ENCODE measurements around the gene HOXD9. TPM values are rescaled to one million over a fixed set of nuclear protein-coding genes. Genes with fewer than 3 reads are reported as not detected.

Gene HOXD9
- total RNA-seq, 1 experiment from 2014 or later, result not detected

DNA sequence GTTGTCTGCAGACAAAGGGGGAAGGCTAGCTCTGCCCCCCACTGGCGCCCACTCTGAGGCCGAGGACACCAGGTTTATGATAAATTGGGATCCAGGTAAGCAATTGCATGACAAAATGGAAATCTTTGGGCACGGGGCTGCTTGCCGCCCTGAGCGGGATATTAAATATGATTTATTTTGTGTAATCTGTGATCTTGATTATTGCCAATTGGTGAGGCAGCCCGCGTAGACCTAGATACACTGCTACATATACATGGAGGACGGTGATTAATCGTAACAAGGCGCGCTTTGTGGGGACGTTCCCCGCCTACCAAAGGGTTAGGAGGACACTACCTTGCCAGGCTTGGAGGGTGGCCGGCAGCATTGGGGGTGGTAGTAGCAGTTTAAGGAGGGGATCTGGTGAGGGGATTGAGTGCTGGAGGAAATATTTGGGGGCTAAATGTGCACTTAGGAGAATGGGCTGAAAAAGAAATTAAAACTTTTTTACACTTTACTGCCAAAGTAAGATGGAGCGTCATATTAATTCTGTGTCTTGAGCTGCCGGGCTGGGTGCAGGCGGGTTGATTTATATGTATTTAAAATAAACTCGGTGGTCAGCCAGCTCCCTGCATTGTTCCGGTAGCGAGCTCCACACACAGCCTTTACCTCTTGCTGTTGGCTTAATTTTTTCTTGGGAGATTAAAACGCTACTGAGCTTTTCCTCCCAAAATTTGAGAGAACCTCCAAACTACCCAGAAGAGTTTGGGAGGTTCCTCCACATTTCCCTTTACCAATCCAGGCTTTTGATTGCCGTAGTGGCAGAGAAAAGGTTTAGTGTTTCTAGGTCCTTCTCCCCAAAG, 38.7 kb downstream of the HOXD9 start:
- Histone ChIP-seq H3K36me3 (ENCODE audit: control insufficient read depth, insufficient read depth, low read length) (no peaks in the 10 kb centered on the region), H3K27me3 (replicated peaks; ENCODE audit: control insufficient read depth, insufficient read depth, low read length) (no peaks in the 10 kb centered on the region; the same call in 1 of the 2 replicates), H3K9me3 (no peaks in the 10 kb centered on the region), H3K4me3 (ENCODE audit: low read depth, low read length) (no peak overlapping the region), H3K4me1 (no peaks in the 10 kb centered on the region)
- no peak for DNase-seq
- CTCF ChIA-PET, result interaction anchor here (1.2 kb wide), 1 partner anchor 294 kb away, joined by 3 read pairs; no protein-coding TSS in a partner anchor
- H3K36me3 Mint-ChIP-seq (ENCODE audit: insufficient read depth, unreplicated experiment), result no peaks in the 10 kb centered on the region
- peaks cover 16% of the 10 kb centered on the region for H3K27me3 Mint-ChIP-seq (ENCODE audit: insufficient read depth, unreplicated experiment)
- POLR2A ChIA-PET, result no interaction called here
- intact Hi-C loops (cut with micrococcal nuclease; ENCODE audit: unreplicated experiment), result no loop called here
- no peaks in the 10 kb centered on the region for H3K4me1 Mint-ChIP-seq (ENCODE audit: low read depth, unreplicated experiment)
- H3K9me3 Mint-ChIP-seq (ENCODE audit: unreplicated experiment), result peaks cover 9% of the 10 kb centered on the region
- no TSS peak for BruUV-seq (replicated peaks)
- TF ChIP-seq, protein P1, sequence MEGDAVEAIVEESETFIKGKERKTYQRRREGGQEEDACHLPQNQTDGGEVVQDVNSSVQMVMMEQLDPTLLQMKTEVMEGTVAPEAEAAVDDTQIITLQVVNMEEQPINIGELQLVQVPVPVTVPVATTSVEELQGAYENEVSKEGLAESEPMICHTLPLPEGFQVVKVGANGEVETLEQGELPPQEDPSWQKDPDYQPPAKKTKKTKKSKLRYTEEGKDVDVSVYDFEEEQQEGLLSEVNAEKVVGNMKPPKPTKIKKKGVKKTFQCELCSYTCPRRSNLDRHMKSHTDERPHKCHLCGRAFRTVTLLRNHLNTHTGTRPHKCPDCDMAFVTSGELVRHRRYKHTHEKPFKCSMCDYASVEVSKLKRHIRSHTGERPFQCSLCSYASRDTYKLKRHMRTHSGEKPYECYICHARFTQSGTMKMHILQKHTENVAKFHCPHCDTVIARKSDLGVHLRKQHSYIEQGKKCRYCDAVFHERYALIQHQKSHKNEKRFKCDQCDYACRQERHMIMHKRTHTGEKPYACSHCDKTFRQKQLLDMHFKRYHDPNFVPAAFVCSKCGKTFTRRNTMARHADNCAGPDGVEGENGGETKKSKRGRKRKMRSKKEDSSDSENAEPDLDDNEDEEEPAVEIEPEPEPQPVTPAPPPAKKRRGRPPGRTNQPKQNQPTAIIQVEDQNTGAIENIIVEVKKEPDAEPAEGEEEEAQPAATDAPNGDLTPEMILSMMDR (IDR thresholded peaks at IDR 0.05; ENCODE audit: insufficient read depth in 1 of 2, low read depth in 1 of 2, low read length in 1 of 2, severe bottlenecking in 1 of 2, unreplicated experiment in 1 of 2), result no peak
- H3K27ac Mint-ChIP-seq (ENCODE audit: unreplicated experiment), result no peak overlapping the region
- H3K4me3 Mint-ChIP-seq (ENCODE audit: unreplicated experiment), result no peak overlapping the region

DNA sequence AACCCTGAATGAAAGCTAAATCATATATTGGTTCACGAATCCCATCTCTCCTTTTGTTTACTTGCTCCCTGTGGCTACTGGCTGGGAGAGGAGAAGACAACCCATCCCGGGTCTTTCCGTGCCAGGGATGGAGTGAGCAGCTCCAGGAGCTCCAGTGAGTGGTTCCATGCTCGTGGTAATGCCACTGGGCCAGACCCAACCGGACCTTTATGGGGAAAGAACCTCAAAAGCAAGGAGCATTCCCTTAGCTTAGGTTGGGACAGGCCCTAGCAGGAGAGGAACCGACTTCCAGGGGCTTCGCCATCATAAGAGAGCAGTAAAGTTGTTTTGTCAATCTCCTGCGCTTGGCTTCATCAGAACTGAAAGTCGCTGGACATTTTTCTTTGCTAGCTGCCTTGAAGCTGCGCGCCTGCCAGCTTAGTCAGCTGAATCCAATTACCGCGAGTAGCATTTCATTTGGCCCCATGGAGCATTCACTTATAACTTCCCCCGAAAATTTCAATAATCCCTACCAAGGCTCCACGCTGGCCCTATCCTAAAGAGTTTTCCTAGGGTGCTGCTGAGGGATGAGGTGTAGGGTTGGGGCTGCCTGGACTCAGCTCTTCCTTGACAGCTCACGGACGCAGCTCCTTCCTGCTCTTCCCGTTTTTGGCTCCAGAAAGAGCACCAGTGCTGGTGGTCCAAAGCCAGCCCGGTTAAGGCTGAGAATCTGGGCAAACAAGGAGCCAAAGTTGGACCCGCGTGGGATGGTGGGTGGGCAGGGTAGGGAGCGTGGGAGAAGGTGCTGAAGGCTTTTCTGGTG, 39.5 kb downstream of the HOXD9 start:
- no peaks in the 10 kb centered on the region for H3K9me3 ChIP-seq
- ChIA-PET CTCF (interaction anchor here (1.2 kb wide), 1 partner anchor 293 kb away, joined by 3 read pairs; no protein-coding TSS in a partner anchor), POLR2A (no interaction called here)
- no TSS peak for BruUV-seq (replicated peaks)
- no peaks in the 10 kb centered on the region for H3K36me3 Mint-ChIP-seq (ENCODE audit: insufficient read depth, unreplicated experiment)
- TF ChIP-seq, protein P1 (IDR thresholded peaks at IDR 0.05; ENCODE audit: insufficient read depth in 1 of 2, low read depth in 1 of 2, low read length in 1 of 2, severe bottlenecking in 1 of 2, unreplicated experiment in 1 of 2), result no peak
- intact Hi-C loops (cut with micrococcal nuclease; ENCODE audit: unreplicated experiment), result no loop called here
- no peaks in the 10 kb centered on the region; the same call in 1 of the 2 replicates for H3K27me3 ChIP-seq (replicated peaks; ENCODE audit: control insufficient read depth, insufficient read depth, low read length)
- H3K27ac Mint-ChIP-seq (ENCODE audit: unreplicated experiment), result no peak overlapping the region
- no peak for DNase-seq
- H3K4me3 Mint-ChIP-seq (ENCODE audit: unreplicated experiment), result no peak overlapping the region
- peaks cover 9% of the 10 kb centered on the region for H3K9me3 Mint-ChIP-seq (ENCODE audit: unreplicated experiment)
- H3K4me1 Mint-ChIP-seq (ENCODE audit: low read depth, unreplicated experiment), result no peaks in the 10 kb centered on the region
- no peaks in the 10 kb centered on the region for H3K36me3 ChIP-seq (ENCODE audit: control insufficient read depth, insufficient read depth, low read length)
- H3K27me3 Mint-ChIP-seq (ENCODE audit: insufficient read depth, unreplicated experiment), result peaks cover 15% of the 10 kb centered on the region
- no peaks in the 10 kb centered on the region for H3K4me1 ChIP-seq
- H3K4me3 ChIP-seq (ENCODE audit: low read depth, low read length), result no peak overlapping the region

DNA sequence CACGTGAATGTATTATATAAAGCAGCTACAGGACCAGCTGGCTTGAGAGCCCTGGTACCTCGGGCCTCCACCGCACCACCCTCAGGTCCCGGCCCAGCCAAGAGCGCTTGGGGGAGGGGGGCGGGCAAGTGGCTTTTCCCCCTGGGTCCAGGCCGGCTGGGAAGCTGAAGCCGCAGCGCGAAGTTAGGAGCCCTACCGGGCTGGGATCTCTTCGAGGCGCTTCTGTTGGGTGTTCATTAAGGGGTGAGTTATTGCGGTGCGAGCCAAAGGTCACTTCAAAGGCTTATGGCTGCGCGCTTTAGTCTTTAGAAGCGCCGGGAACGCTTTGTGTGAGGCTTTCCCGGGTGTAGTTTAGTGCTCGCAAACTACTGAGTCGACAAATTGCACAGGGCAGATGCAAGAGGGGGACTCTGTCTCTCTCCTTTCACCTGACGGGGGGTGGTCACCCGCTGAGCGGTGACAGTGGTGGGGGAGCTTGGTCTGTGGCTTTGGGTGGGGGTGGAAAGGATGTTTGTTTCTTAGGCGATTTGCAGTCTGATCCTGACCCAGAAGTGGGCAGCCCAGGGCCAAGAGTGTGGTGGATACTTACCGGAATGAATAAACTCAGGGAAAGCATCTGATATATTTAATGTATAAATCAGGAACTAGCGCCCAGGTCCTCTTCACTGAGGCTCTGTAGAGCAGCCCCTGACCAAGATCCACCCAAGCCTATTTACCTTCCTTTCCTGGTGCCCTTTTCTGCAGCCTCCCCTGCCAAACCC, 40.6 kb downstream of the HOXD9 start:
- Mint-ChIP-seq H3K36me3 (ENCODE audit: insufficient read depth, unreplicated experiment) (no peaks in the 10 kb centered on the region), H3K4me1 (ENCODE audit: low read depth, unreplicated experiment) (no peaks in the 10 kb centered on the region), H3K9me3 (ENCODE audit: unreplicated experiment) (peaks cover 9% of the 10 kb centered on the region), H3K27me3 (ENCODE audit: insufficient read depth, unreplicated experiment) (peaks cover 12% of the 10 kb centered on the region), H3K27ac (ENCODE audit: unreplicated experiment) (no peak overlapping the region), H3K4me3 (ENCODE audit: unreplicated experiment) (no peak overlapping the region)
- POLR2A ChIA-PET, result no interaction called here
- TF ChIP-seq, protein P1 (IDR thresholded peaks at IDR 0.05; ENCODE audit: insufficient read depth in 1 of 2, low read depth in 1 of 2, low read length in 1 of 2, severe bottlenecking in 1 of 2, unreplicated experiment in 1 of 2), result no peak
- Histone ChIP-seq H3K4me3 (ENCODE audit: low read depth, low read length) (no peak overlapping the region), H3K4me1 (no peaks in the 10 kb centered on the region), H3K9me3 (no peaks in the 10 kb centered on the region), H3K36me3 (ENCODE audit: control insufficient read depth, insufficient read depth, low read length) (no peaks in the 10 kb centered on the region), H3K27me3 (replicated peaks; ENCODE audit: control insufficient read depth, insufficient read depth, low read length) (no peaks in the 10 kb centered on the region)
- DNase-seq, result no peak
- CTCF ChIA-PET, result no interaction called here
- intact Hi-C loops (cut with micrococcal nuclease; ENCODE audit: unreplicated experiment), result no loop called here
- BruUV-seq (replicated peaks), result no TSS peak

Measured in Caco-2 (cell line).